CD4-positive, alpha-beta T cell (primary cell): ENCODE results near the gene MT1X. TPM values are rescaled to one million over a fixed set of nuclear protein-coding genes. Genes with fewer than 3 reads are reported as not detected.

Experiments used
- ATAC-seq: fragments of 200-7000 bp; cut with Tn5 transposase; one replicate; pipeline ENCODE4 v1.10.0; 2022; ENCODE audit warnings: mild to moderate bottlenecking; ENCODE audit not compliant: poor library complexity
- CTCF ChIA-PET: fragments of 350-600 bp; sonication (Branson Sonifier 250); formaldehyde crosslinking; loops from one replicate; lab custom pipeline; 2021; ENCODE audit warnings: antibody characterized with exemption, inconsistent platforms; lab: Charles Lee
- POLR2A ChIA-PET: fragments of 350-600 bp; sonication (Branson Sonifier 250); formaldehyde crosslinking; loops from one replicate; lab custom pipeline; 2021; ENCODE audit warnings: antibody characterized with exemption, inconsistent platforms; lab: Charles Lee
- DNase-seq, 14 experiments: peaks; one replicate each; pipeline ENCODE4 v3.0.0-alpha.2; 2013 to 2020; ENCODE audit warnings: mixed read lengths in 2 of 14
- H3K27ac ChIP-seq, 2 donors: one replicate each; pipeline versions ENCODE4 v1.5.1 to v1.7.0; 2013; ENCODE audit warnings: low read length in 2 of 2, low read depth in 1 of 2, mild to moderate bottlenecking in 1 of 2
- H3K27me3 ChIP-seq, 2 experiments: 1 replicate in 1 of 2; 2 replicates in 1 of 2; pipeline versions ENCODE4 v1.6.1 to v1.7.0; 2013; ENCODE audit warnings: low read length in 2 of 2, control low read depth in 1 of 2, mild to moderate bottlenecking in 1 of 2, moderate library complexity in 1 of 2; ENCODE audit not compliant: insufficient read depth in 2 of 2, control insufficient read depth in 1 of 2
- H3K36me3 ChIP-seq: one replicate; pipeline ENCODE4 v1.6.1; 2013; ENCODE audit warnings: low read length, control low read depth; ENCODE audit not compliant: insufficient read depth
- H3K4me1 ChIP-seq: one replicate; pipeline ENCODE4 v1.6.1; 2013; ENCODE audit warnings: low read length, control low read depth; ENCODE audit not compliant: insufficient read depth
- H3K4me3 ChIP-seq: one replicate; pipeline ENCODE4 v1.5.1; 2013; ENCODE audit warnings: mild to moderate bottlenecking, low read length, moderate library complexity
- H3K9me3 ChIP-seq, 2 experiments: 1 replicate in 1 of 2; 2 replicates in 1 of 2; pipeline versions ENCODE4 v1.6.1 to v1.7.0; 2013; ENCODE audit warnings: low read length in 2 of 2, mild to moderate bottlenecking in 2 of 2, control low read depth in 1 of 2, moderate library complexity in 1 of 2; ENCODE audit not compliant: control insufficient read depth in 1 of 2, insufficient read depth in 1 of 2
- H3K27ac Mint-ChIP-seq: one replicate; pipeline ENCODE4 v1.8.0; 2020; ENCODE audit warnings: mixed read lengths
- H3K27me3 Mint-ChIP-seq: one replicate; pipeline ENCODE4 v1.8.0; 2021; ENCODE audit warnings: mixed read lengths
- H3K36me3 Mint-ChIP-seq: one replicate; pipeline ENCODE4 v1.8.0; 2021; ENCODE audit warnings: low read depth, mixed read lengths
- H3K4me1 Mint-ChIP-seq: one replicate; pipeline ENCODE4 v1.8.0; 2021; ENCODE audit warnings: low read depth, mixed read lengths
- H3K4me3 Mint-ChIP-seq: one replicate; pipeline ENCODE4 v1.8.0; 2020; ENCODE audit warnings: mild to moderate bottlenecking, mixed read lengths
- H3K9me3 Mint-ChIP-seq: one replicate; pipeline ENCODE4 v1.8.0; 2020; ENCODE audit warnings: mixed read lengths
- CTCF ChIP-seq: fragments of 200-600 bp; IDR thresholded peaks from one replicate; pipeline ENCODE4 v1.8.0; 2022; ENCODE audit warnings: antibody characterized with exemption, mild to moderate bottlenecking
- intact Hi-C, 2 experiments: fragments of 100-400 bp; cut with DNase I in 1 of 2; cut with micrococcal nuclease in 1 of 2; formaldehyde crosslinking; loops; one replicate each; pipeline versions ENCODE4 v1.15.1 to v1.9.0; 2023 to 2025; cut with DNase I, micrococcal nuclease
- total RNA-seq, 174 experiments: library from RNA in 2 of 174; stranded (reverse) in 2 of 174; gene quantifications; one replicate each; pipeline ENCODE4 v1.2.3 and lab custom pipeline; 2021 to 2026

The MT1X gene
- total RNA-seq, 2 experiments from 2014 or later, result 10.9 to 14.1 TPM

GRCh38 chr16:56710181-56710737 is 28.0 kb downstream of the MT1X start:
- no peaks in the 10 kb centered on the region for H3K9me3 Mint-ChIP-seq
- peak overlapping the region; percentile 92 for H3K27ac Mint-ChIP-seq
- H3K27me3 Mint-ChIP-seq, result no peaks in the 10 kb centered on the region
- intact Hi-C loops, result no loop called here
- POLR2A ChIA-PET, result interaction anchor here (1.1 to 2.3 kb wide), 2 partner anchors 10 to 476 kb away, joined by 4 to 9 read pairs; partner anchors contain the start of genes PSME3IP1 and RSPRY1
- H3K4me1 Mint-ChIP-seq, result peaks cover 28% of the 10 kb centered on the region
- DNase-seq, result no peak
- ATAC-seq, result no peak
- H3K4me1 ChIP-seq, result peaks cover 26% of the 10 kb centered on the region
- H3K27me3 ChIP-seq, result no peaks in the 10 kb centered on the region
- CTCF ChIA-PET, result interaction anchor here (1.3 kb wide), 1 partner anchor 8 kb away, joined by 5 read pairs; no protein-coding TSS in a partner anchor
- no peak overlapping the region for H3K4me3 ChIP-seq
- H3K36me3 ChIP-seq, result no peaks in the 10 kb centered on the region
- no peaks in the 10 kb centered on the region for H3K9me3 ChIP-seq
- no peak overlapping the region for H3K27ac ChIP-seq
- TF ChIP-seq CTCF, result no peak
- H3K4me3 Mint-ChIP-seq, result peak overlapping the region; percentile 48
- no peaks in the 10 kb centered on the region for H3K36me3 Mint-ChIP-seq

DNA sequence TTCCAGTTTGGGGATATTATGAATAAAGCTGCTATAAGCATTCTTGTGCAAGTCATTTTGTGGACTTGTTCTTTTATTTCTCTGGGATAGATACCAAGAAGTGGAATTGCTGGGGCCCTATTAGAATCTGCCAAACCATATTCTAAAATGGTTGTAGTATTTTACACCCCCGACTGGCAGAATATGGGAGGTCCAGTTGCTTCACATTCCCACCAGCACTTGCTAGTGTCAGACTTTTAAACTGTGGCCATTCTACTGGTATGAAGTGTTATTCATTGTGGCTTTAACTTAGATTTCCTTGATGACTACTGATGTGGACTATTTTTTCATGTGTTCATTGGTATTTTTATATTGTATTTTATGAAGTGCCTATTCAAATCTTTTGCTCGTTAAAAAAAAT is 29.6 kb downstream of the MT1X start:
- no peak for TF ChIP-seq CTCF
- DNase-seq, result no peak
- Histone ChIP-seq H3K9me3 (no peaks in the 10 kb centered on the region), H3K27me3 (no peaks in the 10 kb centered on the region), H3K4me1 (peaks cover 26% of the 10 kb centered on the region), H3K36me3 (no peaks in the 10 kb centered on the region), H3K4me3 (no peak overlapping the region), H3K27ac (no peak overlapping the region)
- Mint-ChIP-seq H3K4me3 (no peak overlapping the region), H3K27me3 (no peaks in the 10 kb centered on the region), H3K27ac (no peak overlapping the region), H3K4me1 (peaks cover 28% of the 10 kb centered on the region), H3K36me3 (no peaks in the 10 kb centered on the region), H3K9me3 (no peaks in the 10 kb centered on the region)
- ChIA-PET CTCF (no interaction called here), POLR2A (no interaction called here)
- no peak for ATAC-seq
- intact Hi-C loops, result no loop called here

GRCh38 chr16:56713794-56714193 is 31.5 kb downstream of the MT1X start:
- TF ChIP-seq CTCF, result no peak
- Mint-ChIP-seq H3K27me3 (no peaks in the 10 kb centered on the region), H3K36me3 (no peaks in the 10 kb centered on the region), H3K27ac (no peak overlapping the region), H3K4me1 (peaks cover 20% of the 10 kb centered on the region), H3K9me3 (no peaks in the 10 kb centered on the region), H3K4me3 (no peak overlapping the region)
- H3K36me3 ChIP-seq, result no peaks in the 10 kb centered on the region
- peaks cover 16% of the 10 kb centered on the region for H3K4me1 ChIP-seq
- ChIA-PET POLR2A (no interaction called here), CTCF (no interaction called here)
- no peak overlapping the region for H3K4me3 ChIP-seq
- no peaks in the 10 kb centered on the region for H3K27me3 ChIP-seq
- no peak overlapping the region for H3K27ac ChIP-seq
- intact Hi-C loops, result no loop called here
- DNase-seq (no peak), ATAC-seq (no peak)
- no peaks in the 10 kb centered on the region for H3K9me3 ChIP-seq
